ENCODE data around the gene ADGRL2.

DNA sequence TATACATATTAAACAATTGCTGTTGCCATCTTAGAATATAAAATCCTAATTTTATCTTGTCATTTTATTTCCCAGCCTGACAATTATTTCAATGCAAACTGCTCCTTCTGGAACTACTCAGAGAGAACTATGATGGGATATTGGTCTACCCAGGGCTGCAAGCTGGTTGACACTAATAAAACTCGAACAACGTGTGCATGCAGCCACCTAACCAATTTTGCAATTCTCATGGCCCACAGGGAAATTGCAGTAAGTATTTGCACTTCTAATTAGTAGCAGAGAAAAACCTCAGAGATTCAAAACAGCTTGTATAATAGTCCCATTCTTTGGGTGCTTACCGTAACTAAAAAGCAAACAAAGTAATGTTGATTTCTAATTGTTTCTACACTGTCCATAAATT is 167.2 kb downstream of the ADGRL2 start:
- TF ChIP-seq, protein P1, sequence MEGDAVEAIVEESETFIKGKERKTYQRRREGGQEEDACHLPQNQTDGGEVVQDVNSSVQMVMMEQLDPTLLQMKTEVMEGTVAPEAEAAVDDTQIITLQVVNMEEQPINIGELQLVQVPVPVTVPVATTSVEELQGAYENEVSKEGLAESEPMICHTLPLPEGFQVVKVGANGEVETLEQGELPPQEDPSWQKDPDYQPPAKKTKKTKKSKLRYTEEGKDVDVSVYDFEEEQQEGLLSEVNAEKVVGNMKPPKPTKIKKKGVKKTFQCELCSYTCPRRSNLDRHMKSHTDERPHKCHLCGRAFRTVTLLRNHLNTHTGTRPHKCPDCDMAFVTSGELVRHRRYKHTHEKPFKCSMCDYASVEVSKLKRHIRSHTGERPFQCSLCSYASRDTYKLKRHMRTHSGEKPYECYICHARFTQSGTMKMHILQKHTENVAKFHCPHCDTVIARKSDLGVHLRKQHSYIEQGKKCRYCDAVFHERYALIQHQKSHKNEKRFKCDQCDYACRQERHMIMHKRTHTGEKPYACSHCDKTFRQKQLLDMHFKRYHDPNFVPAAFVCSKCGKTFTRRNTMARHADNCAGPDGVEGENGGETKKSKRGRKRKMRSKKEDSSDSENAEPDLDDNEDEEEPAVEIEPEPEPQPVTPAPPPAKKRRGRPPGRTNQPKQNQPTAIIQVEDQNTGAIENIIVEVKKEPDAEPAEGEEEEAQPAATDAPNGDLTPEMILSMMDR (IDR thresholded peaks at IDR 0.05): no peak
- no peak for TF ChIP-seq RCOR1 (IDR thresholded peaks at IDR 0.05; ENCODE audit: low read length)
- TF ChIP-seq NRF1 (IDR thresholded peaks at IDR 0.05; ENCODE audit: low read depth, low read length): no peak
- no peak for TF ChIP-seq RAD21 (IDR thresholded peaks at IDR 0.05; ENCODE audit: low read length)
- TF ChIP-seq GABPA (IDR thresholded peaks at IDR 0.05; ENCODE audit: low read depth): no peak
- no peak for TF ChIP-seq SIN3A (IDR thresholded peaks at IDR 0.05; ENCODE audit: borderline replicate concordance, low read depth, low read length)
- no peak for TF ChIP-seq TAF1 (IDR thresholded peaks at IDR 0.05; ENCODE audit: borderline replicate concordance, low read depth, low read length)
- no peak for TF ChIP-seq POLR2AphosphoS5 (IDR thresholded peaks at IDR 0.05; ENCODE audit: low read depth, low read length)

Measured in SK-N-SH (cell line).